DND-41 (cell line): ENCODE data around the gene TTBK1.

Experiments
- ATAC-seq: fragments of 200-7000 bp; cut with Tn5 transposase; 3 replicates; pipeline ENCODE4 v1.9.1; 2021; ENCODE audit warnings: low read depth; ENCODE audit not compliant: insufficient read depth
- DNase-seq: peaks from one replicate; pipeline ENCODE4 v3.0.0-alpha.2; 2020
- H2AFZ ChIP-seq: 2 replicates; pipeline ENCODE4 v1.6.0; 2012; ENCODE audit warnings: low read depth, low read length
- H3K27ac ChIP-seq: 2 replicates; pipeline ENCODE4 v1.5.1; 2012; ENCODE audit warnings: low read length, inconsistent platforms
- H3K27me3 ChIP-seq: fragments of 200-600 bp; sonication (generic); 2 replicates; pipeline ENCODE4 v1.6.0; 2012; ENCODE audit warnings: low read length, mild to moderate bottlenecking, inconsistent platforms; ENCODE audit not compliant: insufficient read depth, poor library complexity
- H3K36me3 ChIP-seq: 2 replicates; pipeline ENCODE4 v1.5.1; 2012; ENCODE audit warnings: low read length, inconsistent platforms; ENCODE audit not compliant: insufficient read depth
- H3K4me1 ChIP-seq: 2 replicates; pipeline ENCODE4 v1.5.1; 2012; ENCODE audit warnings: mild to moderate bottlenecking, low read length; ENCODE audit not compliant: insufficient read depth
- H3K4me2 ChIP-seq: 2 replicates; pipeline ENCODE4 v1.6.0; 2012; ENCODE audit warnings: mild to moderate bottlenecking, moderate library complexity, low read length, inconsistent platforms; ENCODE audit not compliant: insufficient read depth
- H3K4me3 ChIP-seq, 2 experiments: fragments of 200-600 bp in 1 of 2; shearing (Covaris generic) in 1 of 2; 2 replicates each; pipeline ENCODE4 v1.5.1; 2012 to 2016; ENCODE audit warnings: inconsistent platforms in 2 of 2, low read length in 2 of 2, mild to moderate bottlenecking in 2 of 2, low read depth in 1 of 2, moderate library complexity in 1 of 2
- H3K79me2 ChIP-seq: 2 replicates; pipeline ENCODE4 v1.6.0; 2012; ENCODE audit warnings: low read length, inconsistent platforms; ENCODE audit not compliant: insufficient read depth
- H3K9ac ChIP-seq: 2 replicates; pipeline ENCODE4 v1.6.0; 2012; ENCODE audit warnings: low read depth, mild to moderate bottlenecking, inconsistent platforms, low read length, moderate library complexity
- H3K9me3 ChIP-seq: 2 replicates; pipeline ENCODE4 v1.5.1; 2012; ENCODE audit warnings: low read length, moderate library complexity, mild to moderate bottlenecking, inconsistent platforms; ENCODE audit not compliant: insufficient read depth, severe bottlenecking
- H4K20me1 ChIP-seq: 2 replicates; pipeline ENCODE4 v1.6.0; 2012; ENCODE audit warnings: low read length; ENCODE audit not compliant: insufficient read depth
- CTCF ChIP-seq: IDR thresholded peaks from 2 replicates; pipeline ENCODE4 v1.5.1; 2012; ENCODE audit warnings: borderline replicate concordance, low read length, moderate library complexity, mild to moderate bottlenecking; ENCODE audit not compliant: poor library complexity, severe bottlenecking; ENCODE audit errors: extremely low read depth
- EZH2 ChIP-seq: IDR thresholded peaks from 3 replicates; pipeline ENCODE4 v1.6.1; 2012; ENCODE audit warnings: borderline replicate concordance, low read depth, mild to moderate bottlenecking, moderate library complexity, low read length, inconsistent platforms; ENCODE audit not compliant: severe bottlenecking

The TTBK1 gene

GRCh38 chr6:43199912-43200311, 43.4 kb upstream of the TTBK1 start:
- Histone ChIP-seq H3K27me3 (no peaks in the 10 kb centered on the region), H3K4me3 (no peak overlapping the region), H4K20me1 (no peaks in the 10 kb centered on the region), H3K27ac (no peak overlapping the region), H3K36me3 (peaks cover 55% of the 10 kb centered on the region), H3K79me2 (no peaks in the 10 kb centered on the region), H3K9ac (no peak overlapping the region), H2AFZ (no peak overlapping the region), H3K4me2 (no peak overlapping the region), H3K4me1 (no peaks in the 10 kb centered on the region), H3K9me3 (no peaks in the 10 kb centered on the region)
- DNase-seq (no peak), ATAC-seq (no peak)
- TF ChIP-seq CTCF (no peak), EZH2 (no peak)

GRCh38 chr6:43200541-43200940, 42.7 kb upstream of the TTBK1 start:
- ATAC-seq (no peak), DNase-seq (no peak)
- no peak overlapping the region for H3K4me2 ChIP-seq
- TF ChIP-seq EZH2 (no peak), CTCF (no peak)
- no peaks in the 10 kb centered on the region for H3K79me2 ChIP-seq
- no peak overlapping the region for H3K4me3 ChIP-seq
- no peaks in the 10 kb centered on the region for H3K9me3 ChIP-seq
- no peak overlapping the region for H3K9ac ChIP-seq
- no peaks in the 10 kb centered on the region for H4K20me1 ChIP-seq
- peaks cover 50% of the 10 kb centered on the region for H3K36me3 ChIP-seq
- no peaks in the 10 kb centered on the region for H3K27me3 ChIP-seq
- H2AFZ ChIP-seq = no peak overlapping the region
- no peak overlapping the region for H3K27ac ChIP-seq
- no peaks in the 10 kb centered on the region for H3K4me1 ChIP-seq

- no peak overlapping the region for H3K9ac ChIP-seq
- H3K4me2 ChIP-seq = no peak overlapping the region
- no peaks in the 10 kb centered on the region for H3K27me3 ChIP-seq
- H3K27ac ChIP-seq = no peak overlapping the region
- ATAC-seq = no peak
- TF ChIP-seq EZH2 (no peak), CTCF (no peak)
- H4K20me1 ChIP-seq = no peaks in the 10 kb centered on the region
- H3K79me2 ChIP-seq = no peaks in the 10 kb centered on the region
- peaks cover 32% of the 10 kb centered on the region for H3K36me3 ChIP-seq
- H2AFZ ChIP-seq = no peak overlapping the region
- DNase-seq = no peak
- H3K4me3 ChIP-seq = no peak overlapping the region
- H3K4me1 ChIP-seq = no peaks in the 10 kb centered on the region
- H3K9me3 ChIP-seq = no peaks in the 10 kb centered on the region
Measured at GRCh38 chr6:43202451-43202850, 40.8 kb upstream of the TTBK1 start.
